Neural cell (in vitro differentiated cells): ENCODE data around the gene CSDE1. TPM values are rescaled to one million over a fixed set of nuclear protein-coding genes. Genes with fewer than 3 reads are reported as not detected.
"Not testable (repeated sequence)": the region's sequence is repeated elsewhere in the genome, so short reads cannot be mapped to it uniquely, and the experiment has no call there.

Source experiments
- H2AFZ ChIP-seq: fragments of 200-600, 300-800 bp; sonication (generic), shearing (Covaris generic); 2 replicates; pipeline ENCODE4 v1.6.0; 2014; ENCODE audit warnings: low read depth, mild to moderate bottlenecking, antibody characterized with exemption, low read length, moderate library complexity
- H3F3A ChIP-seq: fragments of 200-600 bp; shearing (Covaris generic); 2 replicates; pipeline ENCODE4 v1.6.1; 2016; ENCODE audit warnings: mild to moderate bottlenecking, moderate library complexity, mixed read lengths, antibody characterized with exemption, low read length; ENCODE audit not compliant: insufficient read depth, poor library complexity, severe bottlenecking
- H3K27ac ChIP-seq: fragments of 200-600, 300-800 bp; sonication (generic), shearing (Covaris generic); 2 replicates; pipeline ENCODE4 v1.5.1; 2014; ENCODE audit warnings: mild to moderate bottlenecking, low read length, moderate library complexity
- H3K27me3 ChIP-seq: fragments of 300-800, 200-600 bp; sonication (generic), shearing (Covaris generic); 2 replicates; pipeline ENCODE4 v1.6.0; 2014; ENCODE audit warnings: mild to moderate bottlenecking, low read depth, low read length, moderate library complexity; ENCODE audit not compliant: insufficient read depth
- H3K36me3 ChIP-seq: fragments of 300-800, 200-600 bp; sonication (generic), shearing (Covaris generic); 2 replicates; pipeline ENCODE4 v1.5.1; 2014; ENCODE audit warnings: mild to moderate bottlenecking, antibody characterized with exemption, low read length, moderate library complexity; ENCODE audit not compliant: insufficient read depth
- H3K4me2 ChIP-seq: fragments of 300-800, 200-600 bp; sonication (generic), shearing (Covaris generic); 2 replicates; pipeline ENCODE4 v1.6.0; 2014; ENCODE audit warnings: mild to moderate bottlenecking, low read length
- H3K4me3 ChIP-seq: fragments of 300-800, 200-600 bp; sonication (generic), shearing (Covaris generic); 2 replicates; pipeline ENCODE4 v1.5.1; 2014; ENCODE audit warnings: mild to moderate bottlenecking, low read length, moderate library complexity
- H3K79me2 ChIP-seq: fragments of 200-600 bp; shearing (Covaris generic); replicated peaks from 2 replicates; pipeline ENCODE4 v1.6.0; 2014; ENCODE audit warnings: mild to moderate bottlenecking, low read length, moderate library complexity; ENCODE audit not compliant: insufficient read depth
- H3K9ac ChIP-seq: fragments of 300-800, 200-600 bp; sonication (generic), shearing (Covaris generic); 2 replicates; pipeline ENCODE4 v1.6.1; 2016; ENCODE audit warnings: mild to moderate bottlenecking, low read length, mixed read lengths
- H3K9me2 ChIP-seq: fragments of 200-600 bp; shearing (Covaris generic); 2 replicates; pipeline ENCODE4 v1.6.1; 2016; ENCODE audit warnings: mild to moderate bottlenecking, low read length, mixed read lengths; ENCODE audit not compliant: insufficient read depth
- H3K9me3 ChIP-seq: fragments of 200-600, 300-800 bp; sonication (generic), shearing (Covaris generic); 2 replicates; pipeline ENCODE4 v1.6.1; 2016; ENCODE audit warnings: mild to moderate bottlenecking, mixed run types, low read length, moderate library complexity, mixed read lengths
- H4K20me1 ChIP-seq: fragments of 200-600 bp; shearing (Covaris generic); 2 replicates; pipeline ENCODE4 v1.6.1; 2016; ENCODE audit warnings: mild to moderate bottlenecking, mixed run types; ENCODE audit not compliant: insufficient read depth
- EP300 ChIP-seq: fragments of 450-650 bp; conservative IDR thresholded peaks from 2 replicates; pipeline ENCODE4 v1.6.1; 2014; ENCODE audit warnings: antibody characterized with exemption, mild to moderate bottlenecking, moderate library complexity; ENCODE audit not compliant: poor library complexity, severe bottlenecking
- EZH2 ChIP-seq: fragments of 200-600, 300-800 bp; shearing (Covaris generic), sonication (generic); IDR thresholded peaks from 2 replicates; pipeline ENCODE4 v1.6.1; 2014; ENCODE audit warnings: antibody characterized with exemption, low read length, borderline replicate concordance, mild to moderate bottlenecking; ENCODE audit not compliant: insufficient read depth, poor library complexity, severe bottlenecking
- MXI1 ChIP-seq: fragments of 450-650 bp; conservative IDR thresholded peaks from 2 replicates; pipeline ENCODE4 v1.6.1; 2014; ENCODE audit warnings: antibody characterized with exemption, mild to moderate bottlenecking; ENCODE audit not compliant: poor library complexity, severe bottlenecking
- POLR2AphosphoS5 ChIP-seq: IDR thresholded peaks from 2 replicates; pipeline ENCODE4 v1.6.1; 2012
- RAD21 ChIP-seq: fragments of 450-650 bp; conservative IDR thresholded peaks from 2 replicates; pipeline ENCODE4 v1.6.1; 2014; ENCODE audit warnings: antibody characterized with exemption, mild to moderate bottlenecking, moderate library complexity
- SMC3 ChIP-seq: fragments of 450-650 bp; conservative IDR thresholded peaks from 2 replicates; pipeline ENCODE4 v1.6.1; 2014; ENCODE audit warnings: antibody characterized with exemption, mild to moderate bottlenecking, moderate library complexity; ENCODE audit not compliant: poor library complexity
- TAF1 ChIP-seq: IDR thresholded peaks from 2 replicates; pipeline ENCODE4 v1.6.1; 2012; ENCODE audit warnings: low read depth
- polyA plus RNA-seq: library from polyadenylated mRNA; depleted of rRNA; stranded (reverse); fragments of >200 nt; gene quantifications from 2 replicates; pipeline ENCODE4 v1.2.3, GENCODE V29; 2014
- TF ChIP-seq, protein P1 (sequence below): fragments of 450-650 bp; IDR thresholded peaks from 2 replicates; pipeline ENCODE4 v1.5.1; 2014; ENCODE audit warnings: antibody characterized with exemption, mild to moderate bottlenecking, moderate library complexity; ENCODE audit not compliant: poor library complexity, severe bottlenecking
- TF ChIP-seq, protein P2 (sequence below): IDR thresholded peaks from 2 replicates; pipeline ENCODE4 v1.6.1; 2012; ENCODE audit warnings: borderline replicate concordance

CSDE1 gene
- polyA plus RNA-seq, 1 donor from 2014 or later = 424 TPM

DNA sequence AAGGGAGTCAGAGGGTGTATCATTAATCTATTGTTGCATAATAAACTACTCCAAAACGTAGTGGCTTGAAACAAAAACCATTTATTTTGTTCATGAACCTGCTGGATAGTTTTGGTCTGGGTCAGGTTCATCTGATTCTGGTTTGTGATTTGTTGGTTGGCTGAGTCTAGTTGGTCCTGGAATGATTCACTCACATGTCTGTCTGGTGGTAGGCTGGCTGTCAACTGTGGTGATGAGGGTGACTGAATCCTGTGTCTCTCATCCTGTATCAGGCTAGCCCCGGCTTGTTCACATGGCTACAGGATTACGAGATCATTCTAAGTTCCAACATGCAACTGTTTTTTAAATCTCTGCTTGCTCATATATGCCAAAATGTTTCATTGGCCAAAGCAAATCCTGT is 45.2 kb upstream of the CSDE1 start:
- Histone ChIP-seq H3K27ac (no peak overlapping the region), H3K79me2 (no peaks in the 10 kb centered on the region), H3K9me2 (no peaks in the 10 kb centered on the region), H2AFZ (no peak overlapping the region), H3F3A (no peaks in the 10 kb centered on the region), H3K4me3 (no peak overlapping the region), H3K4me2 (no peak overlapping the region), H3K36me3 (no peaks in the 10 kb centered on the region), H3K9ac (no peak overlapping the region), H3K27me3 (no peaks in the 10 kb centered on the region), H4K20me1 (no peaks in the 10 kb centered on the region), H3K9me3 (no peaks in the 10 kb centered on the region)
- no peak for TF ChIP-seq SMC3
- no peak for TF ChIP-seq TAF1
- TF ChIP-seq POLR2AphosphoS5 = no peak
- TF ChIP-seq MXI1 = no peak
- no peak for TF ChIP-seq RAD21
- TF ChIP-seq EZH2 = no peak
- TF ChIP-seq, protein P1, sequence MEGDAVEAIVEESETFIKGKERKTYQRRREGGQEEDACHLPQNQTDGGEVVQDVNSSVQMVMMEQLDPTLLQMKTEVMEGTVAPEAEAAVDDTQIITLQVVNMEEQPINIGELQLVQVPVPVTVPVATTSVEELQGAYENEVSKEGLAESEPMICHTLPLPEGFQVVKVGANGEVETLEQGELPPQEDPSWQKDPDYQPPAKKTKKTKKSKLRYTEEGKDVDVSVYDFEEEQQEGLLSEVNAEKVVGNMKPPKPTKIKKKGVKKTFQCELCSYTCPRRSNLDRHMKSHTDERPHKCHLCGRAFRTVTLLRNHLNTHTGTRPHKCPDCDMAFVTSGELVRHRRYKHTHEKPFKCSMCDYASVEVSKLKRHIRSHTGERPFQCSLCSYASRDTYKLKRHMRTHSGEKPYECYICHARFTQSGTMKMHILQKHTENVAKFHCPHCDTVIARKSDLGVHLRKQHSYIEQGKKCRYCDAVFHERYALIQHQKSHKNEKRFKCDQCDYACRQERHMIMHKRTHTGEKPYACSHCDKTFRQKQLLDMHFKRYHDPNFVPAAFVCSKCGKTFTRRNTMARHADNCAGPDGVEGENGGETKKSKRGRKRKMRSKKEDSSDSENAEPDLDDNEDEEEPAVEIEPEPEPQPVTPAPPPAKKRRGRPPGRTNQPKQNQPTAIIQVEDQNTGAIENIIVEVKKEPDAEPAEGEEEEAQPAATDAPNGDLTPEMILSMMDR = no peak
- TF ChIP-seq, protein P2, sequence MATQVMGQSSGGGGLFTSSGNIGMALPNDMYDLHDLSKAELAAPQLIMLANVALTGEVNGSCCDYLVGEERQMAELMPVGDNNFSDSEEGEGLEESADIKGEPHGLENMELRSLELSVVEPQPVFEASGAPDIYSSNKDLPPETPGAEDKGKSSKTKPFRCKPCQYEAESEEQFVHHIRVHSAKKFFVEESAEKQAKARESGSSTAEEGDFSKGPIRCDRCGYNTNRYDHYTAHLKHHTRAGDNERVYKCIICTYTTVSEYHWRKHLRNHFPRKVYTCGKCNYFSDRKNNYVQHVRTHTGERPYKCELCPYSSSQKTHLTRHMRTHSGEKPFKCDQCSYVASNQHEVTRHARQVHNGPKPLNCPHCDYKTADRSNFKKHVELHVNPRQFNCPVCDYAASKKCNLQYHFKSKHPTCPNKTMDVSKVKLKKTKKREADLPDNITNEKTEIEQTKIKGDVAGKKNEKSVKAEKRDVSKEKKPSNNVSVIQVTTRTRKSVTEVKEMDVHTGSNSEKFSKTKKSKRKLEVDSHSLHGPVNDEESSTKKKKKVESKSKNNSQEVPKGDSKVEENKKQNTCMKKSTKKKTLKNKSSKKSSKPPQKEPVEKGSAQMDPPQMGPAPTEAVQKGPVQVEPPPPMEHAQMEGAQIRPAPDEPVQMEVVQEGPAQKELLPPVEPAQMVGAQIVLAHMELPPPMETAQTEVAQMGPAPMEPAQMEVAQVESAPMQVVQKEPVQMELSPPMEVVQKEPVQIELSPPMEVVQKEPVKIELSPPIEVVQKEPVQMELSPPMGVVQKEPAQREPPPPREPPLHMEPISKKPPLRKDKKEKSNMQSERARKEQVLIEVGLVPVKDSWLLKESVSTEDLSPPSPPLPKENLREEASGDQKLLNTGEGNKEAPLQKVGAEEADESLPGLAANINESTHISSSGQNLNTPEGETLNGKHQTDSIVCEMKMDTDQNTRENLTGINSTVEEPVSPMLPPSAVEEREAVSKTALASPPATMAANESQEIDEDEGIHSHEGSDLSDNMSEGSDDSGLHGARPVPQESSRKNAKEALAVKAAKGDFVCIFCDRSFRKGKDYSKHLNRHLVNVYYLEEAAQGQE = no peak
- TF ChIP-seq EP300 = no peak

DNA sequence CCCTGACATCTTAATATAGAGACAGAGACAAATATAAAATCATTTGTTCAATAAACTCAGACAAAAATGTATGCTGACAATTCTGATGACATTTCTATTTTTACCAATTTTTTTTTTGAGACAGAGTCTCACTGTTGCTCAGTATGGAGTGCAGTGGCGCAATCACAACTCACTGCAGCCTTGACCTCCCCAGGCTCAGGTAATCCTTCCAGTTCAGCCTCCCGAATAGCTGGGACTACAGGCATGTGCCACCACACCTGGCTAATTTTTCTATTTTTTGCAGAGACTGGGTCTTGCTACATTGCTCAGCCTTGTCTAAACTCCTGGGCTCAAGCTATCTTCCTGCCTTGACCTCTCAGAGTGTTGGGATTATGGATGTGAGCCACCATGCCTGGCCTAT is 36.3 kb upstream of the CSDE1 start:
- Histone ChIP-seq H3F3A (no peaks in the 10 kb centered on the region), H3K9ac (no peak overlapping the region), H3K36me3 (no peaks in the 10 kb centered on the region), H3K9me2 (no peaks in the 10 kb centered on the region), H3K27ac (no peak overlapping the region), H3K4me3 (no peak overlapping the region), H3K9me3 (no peaks in the 10 kb centered on the region), H3K4me2 (no peak overlapping the region), H3K79me2 (no peaks in the 10 kb centered on the region), H2AFZ (no peak overlapping the region), H3K27me3 (no peaks in the 10 kb centered on the region), H4K20me1 (no peaks in the 10 kb centered on the region)
- no peak for TF ChIP-seq POLR2AphosphoS5
- no peak for TF ChIP-seq EP300
- TF ChIP-seq, protein P2 = no peak
- no peak for TF ChIP-seq RAD21
- no peak for TF ChIP-seq EZH2

DNA sequence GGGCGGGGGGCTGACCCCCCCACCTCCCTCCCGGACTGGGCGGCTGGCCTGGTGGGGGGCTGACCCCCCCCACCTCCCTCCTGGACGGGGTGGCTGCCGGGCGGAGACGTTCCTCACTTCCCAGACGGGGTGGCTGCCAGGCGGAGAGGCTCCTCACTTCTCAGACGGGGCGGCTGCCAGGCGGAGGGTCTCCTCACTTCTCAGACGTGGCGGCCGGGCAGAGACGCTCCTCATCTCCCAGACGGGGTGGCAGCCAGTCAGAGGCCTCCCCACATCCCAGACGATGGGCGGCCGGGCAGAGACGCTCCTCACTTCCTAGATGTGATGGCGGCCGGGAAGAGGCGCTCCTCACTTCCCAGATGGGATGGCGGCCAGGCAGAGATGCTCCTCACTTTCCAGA is 32.8 kb upstream of the CSDE1 start:
- not testable (repeated sequence) for H3K4me3 ChIP-seq, H2AFZ ChIP-seq, H3K79me2 ChIP-seq, H3K27me3 ChIP-seq, H4K20me1 ChIP-seq, H3K9me3 ChIP-seq, H3K27ac ChIP-seq, H3K4me2 ChIP-seq, H3K36me3 ChIP-seq, H3K9ac ChIP-seq, H3K9me2 ChIP-seq, H3F3A ChIP-seq

DNA sequence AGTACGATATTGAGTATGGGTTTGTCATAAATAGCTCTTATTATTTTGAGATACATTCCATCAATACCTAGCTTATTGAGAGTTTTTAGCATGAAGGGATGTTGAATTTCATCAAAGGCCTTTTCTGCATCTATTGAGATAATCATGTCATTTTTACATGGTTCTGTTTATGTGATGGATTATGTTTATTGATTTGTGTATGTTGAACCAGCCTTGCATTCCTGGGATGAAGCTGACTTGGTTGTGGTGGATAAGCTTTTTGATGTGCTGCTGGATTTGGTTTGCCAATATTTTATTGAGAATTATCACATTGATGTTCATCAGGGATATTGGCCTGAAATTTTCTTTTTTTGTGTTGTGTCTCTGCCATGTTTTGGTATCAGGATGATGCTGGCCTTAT is 28.7 kb upstream of the CSDE1 start:
- H3K79me2 ChIP-seq, H3K36me3 ChIP-seq, H3K27me3 ChIP-seq, H3K27ac ChIP-seq, H2AFZ ChIP-seq, H3K9me3 ChIP-seq, H3K4me3 ChIP-seq, H3F3A ChIP-seq, H3K9me2 ChIP-seq, H3K9ac ChIP-seq, H3K4me2 ChIP-seq, H4K20me1 ChIP-seq: not testable (repeated sequence)
